Measurements from ENCODE around the gene CSNK1A1.

GRCh38 chr5:149478761-149479160, 72.5 kb downstream of the CSNK1A1 start:
- no peak for TF ChIP-seq CTCF (conservative IDR thresholded peaks at IDR 0.05; ENCODE audit: low read depth, low read length)
- no peak for TF ChIP-seq EZH2 (IDR thresholded peaks at IDR 0.05; ENCODE audit: borderline replicate concordance, low read depth, low read length, poor library complexity, severe bottlenecking)

Data from A673 (cell line).